HepG2 (cell line): ENCODE results near the gene NFS1. TPM values are rescaled to one million over a fixed set of nuclear protein-coding genes. Genes with fewer than 3 reads are reported as not detected.

Experiments
- AHR ChIP-seq: IDR thresholded peaks from 2 replicates; pipeline ENCODE4 v1.6.1; 2018; ENCODE audit warnings: missing genetic modification reagents, missing compliant biosample characterization
- ARID5B ChIP-seq: IDR thresholded peaks from 2 replicates; pipeline ENCODE4 v1.4.0; 2020; ENCODE audit warnings: mild to moderate bottlenecking, missing genetic modification reagents
- HIVEP1 ChIP-seq: sonication (generic); formaldehyde crosslinking; IDR thresholded peaks from 2 replicates; pipeline ENCODE4 v1.4.0; 2020; ENCODE audit warnings: mild to moderate bottlenecking, missing genetic modification reagents
- HNRNPUL1 ChIP-seq: fragments of 200-400 bp; formaldehyde crosslinking; IDR thresholded peaks from 2 replicates; pipeline ENCODE4 v1.6.1; 2017; ENCODE audit warnings: low read depth, mild to moderate bottlenecking, low read length, moderate library complexity
- KIAA2018 ChIP-seq: sonication (generic); formaldehyde crosslinking; IDR thresholded peaks from 2 replicates; pipeline ENCODE4 v1.5.0; 2020; ENCODE audit warnings: mild to moderate bottlenecking, missing genetic modification reagents, borderline replicate concordance
- KLF9 ChIP-seq: IDR thresholded peaks from 2 replicates; pipeline ENCODE4 v1.6.1; 2016; ENCODE audit warnings: low read depth
- MAFF ChIP-seq: IDR thresholded peaks from 2 replicates; pipeline ENCODE4 v1.6.1; 2011; ENCODE audit warnings: low read depth, low read length, improper control_type of control experiment
- MAZ ChIP-seq, 2 experiments: sonication (generic) in 1 of 2; formaldehyde crosslinking in 1 of 2; IDR thresholded peaks; 2 replicates each; pipeline versions ENCODE4 v1.5.0 to v1.6.1; 2012 to 2020; ENCODE audit warnings: low read depth in 2 of 2, mild to moderate bottlenecking in 2 of 2, borderline replicate concordance in 1 of 2, improper control_type of control experiment in 1 of 2, low read length in 1 of 2, missing genetic modification reagents in 1 of 2, moderate library complexity in 1 of 2
- PHB2 ChIP-seq: fragments of 450-650 bp; IDR thresholded peaks from 2 replicates; pipeline ENCODE4 v1.6.1; 2018; ENCODE audit not compliant: partially characterized antibody
- RBFOX2 ChIP-seq: fragments of 200-400 bp; formaldehyde crosslinking; IDR thresholded peaks from 2 replicates; pipeline ENCODE4 v1.6.1; 2017; ENCODE audit warnings: low read depth, mild to moderate bottlenecking, low read length
- SAP130 ChIP-seq: IDR thresholded peaks from 2 replicates; pipeline ENCODE4 v1.6.1; 2016; ENCODE audit warnings: low read depth
- ZNF512 ChIP-seq: sonication (generic); formaldehyde crosslinking; IDR thresholded peaks from 2 replicates; pipeline ENCODE4 v1.4.0; 2020; ENCODE audit warnings: mild to moderate bottlenecking, missing genetic modification reagents
- ZNF572 ChIP-seq: sonication (generic); formaldehyde crosslinking; IDR thresholded peaks from 2 replicates; pipeline ENCODE4 v1.5.1; 2020; ENCODE audit warnings: mild to moderate bottlenecking, missing genetic modification reagents
- ZNF577 ChIP-seq: sonication (generic); formaldehyde crosslinking; IDR thresholded peaks from 2 replicates; pipeline ENCODE4 v1.4.0; 2020; ENCODE audit warnings: mild to moderate bottlenecking, low read depth, missing genetic modification reagents, borderline replicate concordance
- ZNF839 ChIP-seq: sonication (generic); formaldehyde crosslinking; IDR thresholded peaks from 2 replicates; pipeline ENCODE4 v1.4.0; 2020; ENCODE audit warnings: missing genetic modification reagents, mild to moderate bottlenecking, borderline replicate concordance
- polyA plus RNA-seq, 8 experiments: library from polyadenylated mRNA; depleted of rRNA in 3 of 8; stranded (reverse) in 7 of 8; unstranded in 1 of 8; fragments of >200 nt; fragmentation: Illumina TruSeq in 4 of 8; extraction: Trizol in 4 of 8; gene quantifications; 2 replicates each; pipeline versions ENCODE4 v1.2.1 to v1.2.3, GENCODE V29; 2011 to 2016; ENCODE audit warnings: low read depth in 4 of 8, missing spikeins in 1 of 8, mixed read lengths in 1 of 8; ENCODE audit not compliant: insufficient read depth in 1 of 8
- total RNA-seq, 5 experiments: library from RNA; depleted of rRNA; stranded (reverse); fragments of >200 nt; fragmentation: Illumina TruSeq; extraction: Trizol; gene quantifications; 2 replicates each; pipeline ENCODE4 v1.2.3, GENCODE V29; 2016; ENCODE audit warnings: low read depth in 1 of 5

NFS1 gene
- total and polyA plus RNA-seq, 2 of the 13 experiments (the other 11 are each of a cell fraction or from before 2014, with no cell fraction given): 65.9 to 88.1 TPM

- TF ChIP-seq KIAA2018 (CRISPR knock-in tag) (no peak), ZNF577 (CRISPR knock-in tag) (no peak), HIVEP1 (CRISPR knock-in tag) (no peak), ARID5B (CRISPR knock-in tag) (no peak), PHB2 (no peak), MAZ (IDR thresholded peaks at IDR 0.05; ENCODE audit: borderline replicate concordance, low read depth, low read length) (no peak), MAZ (CRISPR knock-in tag; IDR thresholded peaks at IDR 0.05; ENCODE audit: low read depth) (no peak), KLF9 (CRISPR knock-in tag) (no peak), RBFOX2 (peak; percentile 72), ZNF572 (CRISPR knock-in tag) (0 out of 2 replicates have a peak, but pooled peaks have one; percentile 59), HNRNPUL1 (no peak), ZNF512 (CRISPR knock-in tag) (no peak), AHR (no peak; the same call in 1 of the 2 replicates), ZNF839 (no peak), MAFF (no peak), SAP130 (CRISPR knock-in tag) (no peak)
These were observed 27.9 kb upstream of the NFS1 start (continued) for GRCh38 chr20:35726842-35727711.
